SJCRH30 (cell line): Measurements from ENCODE around the gene ZBTB17. TPM values are rescaled to one million over a fixed set of nuclear protein-coding genes. Genes with fewer than 3 reads are reported as not detected.
"Not testable (repeated sequence)": the region's sequence is repeated elsewhere in the genome, so short reads cannot be mapped to it uniquely, and the experiment has no call there.

Experiments
- DNase-seq, 2 experiments: peaks; one replicate each; pipeline ENCODE4 v3.0.0-alpha.2; 2015 to 2020
- H3K27ac ChIP-seq: fragments of 250-450 bp; sonication (Bioruptor Pico); 2 replicates; pipeline ENCODE4 v1.5.1; 2020; ENCODE audit warnings: mild to moderate bottlenecking, moderate library complexity
- H3K27me3 ChIP-seq: fragments of 250-450 bp; sonication (Bioruptor Pico); 2 replicates; pipeline ENCODE4 v1.5.1; 2020; ENCODE audit warnings: mild to moderate bottlenecking, moderate library complexity
- H3K36me3 ChIP-seq: fragments of 250-450 bp; sonication (Bioruptor Pico); 2 replicates; pipeline ENCODE4 v1.5.1; 2020; ENCODE audit warnings: mild to moderate bottlenecking, moderate library complexity
- H3K4me1 ChIP-seq: fragments of 250-450 bp; sonication (Bioruptor Pico); 2 replicates; pipeline ENCODE4 v1.5.1; 2020; ENCODE audit warnings: mild to moderate bottlenecking, moderate library complexity
- H3K4me3 ChIP-seq: fragments of 250-450 bp; sonication (Bioruptor Pico); 2 replicates; pipeline ENCODE4 v1.5.1; 2020; ENCODE audit warnings: mild to moderate bottlenecking, moderate library complexity
- H3K9me3 ChIP-seq: fragments of 250-450 bp; sonication (Bioruptor Pico); replicated peaks from 2 replicates; pipeline ENCODE4 v1.5.1; 2020; ENCODE audit warnings: mild to moderate bottlenecking, moderate library complexity
- total RNA-seq: library from RNA; depleted of rRNA; stranded (reverse); fragments of >200 nt; shearing (Covaris generic); gene quantifications from 2 replicates; pipeline ENCODE4 v1.2.3, GENCODE V29; 2014

The ZBTB17 gene
- total RNA-seq, 1 experiment from 2014 or later, result 34.9 TPM

DNA sequence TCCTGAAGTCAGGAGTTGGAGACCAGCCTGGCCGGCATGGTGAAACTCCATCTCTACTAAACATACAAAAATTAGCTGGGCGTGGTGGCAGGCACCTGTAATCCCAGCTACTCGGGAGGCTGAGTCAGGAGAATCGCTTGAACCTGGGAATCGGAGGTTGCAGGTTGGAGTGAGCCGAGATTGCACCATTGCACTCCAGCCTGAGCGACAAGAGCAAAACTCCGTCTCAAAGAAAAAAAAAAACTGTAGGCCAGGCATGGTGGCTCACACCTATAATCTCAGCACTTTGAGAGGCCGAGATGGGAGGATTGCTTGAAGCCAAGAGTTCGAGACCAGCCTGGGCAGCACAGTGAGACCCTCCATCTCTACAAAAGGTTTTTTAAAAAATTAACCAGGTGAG, 25.4 kb upstream of the ZBTB17 start:
- not testable (repeated sequence) for H3K4me1 ChIP-seq, H3K4me3 ChIP-seq, DNase-seq, H3K36me3 ChIP-seq, H3K27me3 ChIP-seq, H3K27ac ChIP-seq, H3K9me3 ChIP-seq

DNA sequence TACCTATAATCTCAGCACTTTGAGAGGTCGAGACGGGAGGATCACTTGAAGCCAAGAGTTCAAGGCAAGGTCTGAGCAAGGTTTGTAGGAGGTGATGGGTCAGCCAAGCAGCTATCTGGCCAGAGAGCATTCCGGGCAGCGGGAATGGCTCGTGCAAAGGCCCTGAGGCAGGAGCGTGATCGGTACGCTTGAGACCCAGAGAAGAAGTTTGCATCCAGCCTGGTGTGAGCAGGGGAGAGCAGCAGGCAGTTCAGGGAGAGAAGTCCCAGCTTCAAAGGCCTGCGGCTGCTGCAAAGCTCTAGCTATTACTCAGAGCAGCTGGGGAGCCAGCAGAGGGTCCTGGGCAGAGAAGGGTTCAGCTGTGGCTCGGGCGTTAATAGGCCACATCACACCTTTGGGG, 23.0 kb upstream of the ZBTB17 start:
- no peaks in the 10 kb centered on the region for H3K9me3 ChIP-seq
- no peak overlapping the region for H3K4me3 ChIP-seq
- no peak overlapping the region for H3K27ac ChIP-seq
- H3K4me1 ChIP-seq, result no peaks in the 10 kb centered on the region
- peaks cover 3% of the 10 kb centered on the region; the same call in 1 of the 2 replicates for H3K27me3 ChIP-seq
- H3K36me3 ChIP-seq, result no peaks in the 10 kb centered on the region
- DNase-seq, result no peak

DNA sequence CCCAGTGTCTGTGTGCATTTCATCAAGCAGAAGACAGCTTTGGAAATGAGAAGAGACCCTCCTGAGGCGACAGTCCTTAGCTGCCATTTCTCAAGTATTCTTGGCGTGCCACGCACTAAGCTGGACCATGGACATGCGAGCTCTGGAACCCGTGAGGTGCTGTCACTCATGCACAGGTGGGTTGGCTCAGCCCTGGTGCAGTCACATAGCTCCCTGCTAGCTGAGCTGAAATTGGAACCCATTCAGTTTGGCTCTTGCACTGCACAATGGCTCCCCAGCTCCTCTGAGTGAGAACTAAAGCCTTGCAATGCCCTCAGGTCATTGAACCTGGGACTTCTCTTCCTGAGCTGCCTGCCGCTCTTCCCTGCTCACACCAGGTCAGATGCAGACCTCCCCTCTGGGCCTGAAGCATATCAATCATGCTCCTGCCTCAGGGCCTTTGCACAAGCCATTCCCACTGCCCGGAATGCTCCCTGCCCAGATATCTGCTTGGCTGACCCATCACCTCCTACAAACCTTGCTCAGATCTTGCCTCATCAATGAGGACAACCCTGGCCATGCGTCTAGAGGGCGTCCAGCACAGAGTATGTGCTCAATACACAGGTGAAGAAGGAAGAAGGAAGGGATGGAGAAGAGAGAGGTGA, 21.9 kb upstream of the ZBTB17 start:
- Histone ChIP-seq H3K36me3 (no peaks in the 10 kb centered on the region), H3K4me1 (no peaks in the 10 kb centered on the region), H3K27me3 (peaks cover 3% of the 10 kb centered on the region; the same call in 1 of the 2 replicates), H3K27ac (no peak overlapping the region), H3K4me3 (no peak overlapping the region), H3K9me3 (no peaks in the 10 kb centered on the region)
- DNase-seq, result peak in 1 of 2 experiments; percentile 25

DNA sequence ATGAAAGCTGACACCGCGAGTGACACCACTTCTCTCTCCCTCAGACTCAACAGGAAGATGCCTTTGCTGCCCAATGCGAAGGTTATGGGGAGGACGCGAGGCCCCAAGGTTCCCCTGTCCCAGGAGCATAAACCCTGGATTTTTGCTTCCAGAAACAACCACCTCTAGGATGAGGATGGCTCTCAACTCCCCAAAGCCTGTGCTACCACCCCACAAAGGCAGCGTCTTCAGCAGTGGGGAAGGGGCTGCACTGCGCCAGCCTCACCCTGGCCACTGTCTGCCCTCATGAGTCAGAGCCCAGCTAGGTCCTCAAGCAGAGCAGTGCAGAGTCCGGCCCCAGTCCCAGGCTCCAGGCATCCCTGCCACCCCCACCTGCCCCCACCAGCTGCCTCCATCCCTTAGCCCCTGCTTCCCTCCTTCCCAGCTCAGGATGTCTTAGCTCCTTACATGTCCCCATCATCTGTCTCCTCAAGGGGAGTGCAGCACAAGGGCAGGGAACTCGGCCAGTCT, 21.2 kb upstream of the ZBTB17 start:
- no peaks in the 10 kb centered on the region for H3K9me3 ChIP-seq

DNA sequence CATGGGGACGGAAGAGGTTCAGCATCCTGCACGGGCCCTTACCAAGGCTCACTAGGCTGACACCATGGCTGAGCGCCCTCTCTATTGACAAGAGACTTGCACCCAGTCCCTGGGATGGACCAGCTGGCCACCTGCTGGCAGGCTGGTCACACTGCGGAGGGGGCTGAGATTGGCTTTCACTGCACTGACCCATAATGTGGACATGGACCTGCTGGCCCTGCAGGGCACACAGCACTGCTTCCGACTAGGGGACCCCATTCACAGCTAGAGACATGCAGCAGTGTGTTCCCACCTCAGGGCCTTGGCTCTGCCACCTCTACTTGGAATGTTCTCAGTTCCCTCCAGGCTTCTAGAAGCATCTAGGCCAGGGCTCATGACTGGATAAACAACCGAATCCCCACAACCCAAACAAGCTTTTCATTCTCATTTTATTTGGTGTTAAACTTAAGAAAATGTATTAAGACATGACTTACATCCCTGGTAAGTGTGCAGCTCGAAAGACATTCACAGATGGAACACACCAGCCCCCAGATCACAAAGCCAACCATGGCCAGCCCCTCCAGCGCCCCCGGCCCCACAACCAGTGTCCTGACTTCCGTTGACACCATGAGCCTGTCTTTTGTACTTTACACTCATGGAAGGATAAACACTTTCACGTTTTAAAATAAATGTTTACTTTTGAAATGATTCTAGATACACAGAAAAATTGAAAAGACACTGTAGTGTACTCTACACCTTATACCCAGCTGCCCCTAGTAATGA, 18.9 kb upstream of the ZBTB17 start:
- peak; percentile 77 to 85 for DNase-seq
- Histone ChIP-seq H3K9me3 (no peaks in the 10 kb centered on the region), H3K27ac (no peak overlapping the region), H3K27me3 (peaks cover 3% of the 10 kb centered on the region), H3K36me3 (no peaks in the 10 kb centered on the region), H3K4me3 (no peak overlapping the region), H3K4me1 (no peaks in the 10 kb centered on the region)

More for the DNA sequence above, 21.2 kb upstream of the ZBTB17 start:
- Histone ChIP-seq H3K27me3 (peaks cover 6% of the 10 kb centered on the region; the same call in 1 of the 2 replicates), H3K4me1 (no peaks in the 10 kb centered on the region), H3K36me3 (no peaks in the 10 kb centered on the region), H3K4me3 (no peak overlapping the region), H3K27ac (no peak overlapping the region)
- DNase-seq, result no peak

DNA sequence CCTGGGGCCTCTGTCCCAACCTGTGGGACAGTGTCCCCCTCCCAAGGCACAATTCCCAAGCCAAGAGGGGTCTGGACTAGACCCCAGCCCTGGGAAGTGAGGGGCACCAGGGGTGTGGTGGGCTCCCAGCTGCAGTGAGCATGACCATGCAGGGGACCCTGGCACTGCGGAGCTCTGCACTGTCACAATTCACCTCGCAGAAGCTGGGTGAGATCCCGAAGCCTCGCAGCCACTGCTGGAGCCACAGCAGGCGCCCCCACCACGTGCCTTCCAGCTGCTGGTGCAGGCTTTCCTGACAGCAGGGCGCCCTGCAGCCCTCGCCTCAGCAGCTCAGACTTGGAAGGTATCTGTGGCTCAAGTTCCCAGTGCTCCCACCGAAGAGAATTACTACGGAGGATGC, 18.2 kb upstream of the ZBTB17 start:
- Histone ChIP-seq H3K9me3 (no peaks in the 10 kb centered on the region), H3K4me1 (no peaks in the 10 kb centered on the region)
- DNase-seq, result no peak

DNA sequence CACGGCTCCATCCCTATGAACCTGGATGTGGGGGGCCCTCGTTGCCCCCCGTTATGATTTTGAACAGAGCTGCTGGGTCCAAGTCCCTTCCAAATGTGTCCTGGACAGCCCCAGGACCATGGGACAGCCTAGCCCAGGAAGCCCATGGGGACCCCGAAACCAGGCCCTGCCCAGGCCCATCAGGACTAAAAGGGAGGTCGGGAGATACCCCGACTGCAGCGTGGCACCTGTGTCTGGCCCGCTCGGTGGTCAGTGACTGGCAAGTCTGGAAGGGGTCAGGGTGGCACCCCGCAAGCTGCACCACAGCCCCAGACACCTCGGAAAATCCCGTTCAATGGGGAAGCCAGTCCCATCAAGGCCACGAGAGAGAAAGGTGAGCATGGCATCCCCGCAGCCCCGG, 17.8 kb upstream of the ZBTB17 start:
- Histone ChIP-seq H3K4me3 (no peak overlapping the region), H3K27me3 (peaks cover 2% of the 10 kb centered on the region), H3K9me3 (no peaks in the 10 kb centered on the region), H3K27ac (no peak overlapping the region), H3K4me1 (no peaks in the 10 kb centered on the region), H3K36me3 (no peaks in the 10 kb centered on the region)
- no peak for DNase-seq

More for the DNA sequence above, 18.2 kb upstream of the ZBTB17 start:
- H3K4me3 ChIP-seq, result no peak overlapping the region
- peaks cover 2% of the 10 kb centered on the region for H3K27me3 ChIP-seq
- no peaks in the 10 kb centered on the region for H3K36me3 ChIP-seq
- no peak overlapping the region for H3K27ac ChIP-seq

DNA sequence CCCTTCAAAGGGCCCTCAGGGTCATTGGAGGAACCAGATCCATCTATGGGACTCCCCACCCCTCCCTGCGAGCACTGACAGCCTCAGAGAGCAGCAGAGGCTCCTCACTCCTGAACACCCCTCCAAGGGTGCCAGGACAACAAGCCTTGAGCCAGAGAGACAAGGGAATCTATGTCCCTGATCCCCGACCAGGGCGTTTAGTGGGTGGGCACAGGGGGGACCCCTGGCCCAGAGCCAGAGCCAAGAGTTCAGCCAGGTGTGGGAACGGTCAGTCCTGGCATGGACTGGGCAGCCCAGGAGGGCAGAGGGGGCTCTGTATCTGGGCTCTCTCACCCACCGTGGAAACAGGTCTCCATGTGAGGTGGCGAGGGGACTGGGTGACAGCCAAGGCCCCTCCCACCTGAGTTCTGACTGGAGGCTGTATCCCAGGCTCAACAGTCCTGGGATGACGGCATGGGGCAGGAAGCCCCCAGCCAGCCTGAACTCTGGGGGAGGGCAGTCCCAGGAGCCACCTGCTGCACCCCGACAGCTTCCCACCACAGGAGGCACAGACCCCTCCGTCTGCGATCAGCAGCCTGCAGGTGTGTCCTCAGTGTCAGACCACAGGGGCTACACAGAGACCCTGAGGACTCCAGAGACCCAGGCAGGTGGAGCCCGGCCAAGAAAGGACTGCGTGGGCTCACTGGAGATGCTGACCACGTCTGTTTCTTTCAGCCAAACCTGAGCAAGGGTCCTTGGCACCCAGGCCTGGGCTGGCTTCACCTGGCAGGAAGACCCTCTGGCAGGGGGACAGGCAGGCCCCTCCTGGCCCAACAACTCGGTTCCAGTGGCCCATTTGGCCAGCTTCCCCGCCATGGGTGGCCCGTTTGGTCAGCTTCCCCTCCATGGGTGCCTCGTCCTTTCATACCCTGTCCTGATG, 16.9 kb upstream of the ZBTB17 start:
- no peak for DNase-seq
- no peak overlapping the region for H3K4me3 ChIP-seq
- H3K27ac ChIP-seq, result no peak overlapping the region
- no peaks in the 10 kb centered on the region for H3K36me3 ChIP-seq
- no peaks in the 10 kb centered on the region for H3K4me1 ChIP-seq
- peaks cover 2% of the 10 kb centered on the region for H3K27me3 ChIP-seq
- no peaks in the 10 kb centered on the region for H3K9me3 ChIP-seq

DNA sequence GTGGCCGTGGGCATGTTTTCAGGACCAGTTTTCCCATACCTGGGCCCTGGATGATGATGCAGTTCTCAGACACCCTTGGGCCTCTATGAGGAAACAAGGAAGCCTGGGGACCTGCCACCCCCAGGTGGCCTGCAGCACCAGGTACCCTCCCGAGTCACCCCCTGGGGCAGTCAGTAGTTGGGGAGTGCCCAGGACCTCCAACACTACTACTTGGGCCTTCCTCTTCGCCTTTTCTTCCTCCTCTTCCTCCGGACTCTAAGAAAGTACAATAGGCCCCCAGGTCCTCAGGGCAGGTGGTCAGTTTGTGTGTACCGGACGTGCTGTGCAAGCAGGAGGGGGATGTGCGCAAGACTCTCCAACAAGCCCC, 16.3 kb upstream of the ZBTB17 start:
- Histone ChIP-seq H3K27ac (no peak overlapping the region), H3K36me3 (no peaks in the 10 kb centered on the region), H3K27me3 (peaks cover 2% of the 10 kb centered on the region), H3K4me1 (no peaks in the 10 kb centered on the region), H3K4me3 (no peak overlapping the region), H3K9me3 (no peaks in the 10 kb centered on the region)
- no peak for DNase-seq

DNA sequence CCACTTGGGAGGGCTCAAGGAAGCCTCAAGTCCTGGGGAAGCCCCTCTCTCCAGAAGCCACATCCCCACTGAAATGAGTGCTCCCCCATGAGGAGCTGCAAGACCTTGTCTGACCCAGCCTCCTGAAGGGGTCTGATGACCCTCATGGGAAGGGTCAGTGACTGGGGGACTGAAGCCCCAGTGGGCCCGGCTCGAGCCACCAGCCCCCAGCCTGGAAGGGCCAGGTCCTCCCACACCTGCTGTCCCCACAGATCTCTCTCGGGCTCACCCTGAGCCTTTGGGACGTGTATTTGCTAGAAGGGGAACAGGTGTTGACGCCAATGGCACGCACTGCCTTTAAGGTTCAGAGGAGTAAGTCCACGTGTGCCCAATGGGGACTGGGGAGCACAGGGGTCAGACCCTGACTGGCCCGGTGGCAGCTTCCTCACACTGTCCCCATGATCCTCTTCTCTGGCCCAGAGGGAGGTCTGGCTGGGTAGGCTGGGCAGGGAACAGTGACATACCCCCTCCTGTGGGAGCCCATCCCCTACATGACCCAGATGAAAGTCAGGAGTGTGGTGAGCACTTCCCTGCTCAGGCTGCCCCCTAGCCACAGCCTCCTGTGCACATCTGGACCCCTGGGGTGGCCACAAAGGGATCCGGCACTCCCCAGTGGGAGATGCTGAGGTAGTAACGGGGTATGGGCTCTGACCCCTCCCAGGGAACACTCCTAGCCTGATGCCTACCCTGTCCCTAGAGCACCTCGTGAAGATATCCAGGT, 15.7 kb upstream of the ZBTB17 start:
- H3K9me3 ChIP-seq, result no peaks in the 10 kb centered on the region
- H3K4me1 ChIP-seq, result no peaks in the 10 kb centered on the region
- H3K4me3 ChIP-seq, result no peak overlapping the region
- DNase-seq, result no peak
- H3K27ac ChIP-seq, result no peak overlapping the region
- H3K27me3 ChIP-seq, result peaks cover 2% of the 10 kb centered on the region
- no peaks in the 10 kb centered on the region for H3K36me3 ChIP-seq

DNA sequence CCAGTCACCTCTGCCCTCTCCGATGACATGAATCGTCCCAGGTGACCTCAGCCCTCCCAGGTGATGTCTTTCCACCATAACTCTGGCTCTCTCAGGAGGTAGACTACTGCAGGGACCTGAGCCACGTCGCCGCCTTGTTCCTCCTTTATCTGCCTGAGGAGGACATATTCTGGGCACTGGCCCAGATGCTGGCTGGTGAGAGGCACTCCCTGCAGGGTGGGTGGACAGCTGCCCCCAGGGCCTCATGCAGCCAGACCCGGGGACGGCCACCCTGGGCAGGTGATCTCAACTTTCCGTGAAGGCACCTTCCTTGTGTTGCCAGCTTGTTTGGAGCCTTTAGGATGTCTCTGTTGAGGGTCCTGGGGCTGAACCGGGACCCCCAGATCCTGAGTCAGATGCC, 13.9 kb upstream of the ZBTB17 start:
- no peak overlapping the region for H3K4me3 ChIP-seq

DNA sequence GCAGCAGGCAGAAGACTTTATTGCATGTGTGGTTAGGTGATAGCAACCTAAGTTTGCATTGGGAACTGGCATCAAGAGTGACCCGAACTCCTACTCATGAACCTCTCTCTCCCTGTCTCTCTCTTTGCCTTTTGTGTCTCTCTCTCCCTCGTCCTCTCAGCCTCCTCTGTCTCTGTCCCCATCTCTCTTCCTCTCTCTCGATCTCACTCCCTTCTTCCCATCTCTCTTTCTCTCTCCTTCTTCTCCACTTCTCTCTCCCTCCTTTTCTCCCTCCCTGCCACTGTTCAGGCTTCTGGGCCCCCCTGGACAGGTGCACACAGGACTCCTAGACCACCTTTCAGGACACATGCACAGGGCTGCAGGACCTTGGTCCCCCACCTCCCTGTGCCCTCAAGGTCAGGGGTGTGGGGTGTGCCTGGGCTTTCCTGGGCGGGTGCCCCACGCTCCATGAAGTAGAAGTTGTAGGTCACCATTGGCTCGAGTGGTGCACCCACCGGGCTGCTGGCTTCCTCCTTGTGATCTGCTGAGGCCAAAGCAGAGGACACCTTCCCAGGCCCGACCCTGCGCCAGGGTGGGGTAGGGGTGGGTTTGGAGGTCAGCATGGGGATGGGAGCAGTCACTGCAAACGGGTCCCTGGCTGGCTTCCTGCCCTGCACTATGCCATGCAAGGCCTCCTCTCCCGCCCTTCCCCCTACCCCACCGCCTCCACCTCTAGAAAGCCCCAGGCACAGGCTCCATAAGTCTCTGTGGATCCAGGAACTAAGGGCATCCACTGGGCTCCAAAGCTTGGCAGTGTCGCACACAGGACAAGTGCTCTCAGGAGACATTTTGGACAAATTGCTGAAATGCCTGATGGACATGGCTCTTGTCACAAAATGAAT, 13.2 kb upstream of the ZBTB17 start:
- H3K4me1 ChIP-seq, result no peaks in the 10 kb centered on the region
- peaks cover 2% of the 10 kb centered on the region for H3K27me3 ChIP-seq
- H3K36me3 ChIP-seq, result no peaks in the 10 kb centered on the region
- H3K9me3 ChIP-seq, result no peaks in the 10 kb centered on the region
- no peak overlapping the region for H3K4me3 ChIP-seq
- no peak for DNase-seq
- no peak overlapping the region for H3K27ac ChIP-seq

More for the DNA sequence above, 13.9 kb upstream of the ZBTB17 start:
- H3K4me1 ChIP-seq, result no peaks in the 10 kb centered on the region
- H3K36me3 ChIP-seq, result no peaks in the 10 kb centered on the region
- DNase-seq, result no peak
- no peaks in the 10 kb centered on the region for H3K9me3 ChIP-seq
- H3K27me3 ChIP-seq, result peaks cover 2% of the 10 kb centered on the region
- no peak overlapping the region for H3K27ac ChIP-seq

DNA sequence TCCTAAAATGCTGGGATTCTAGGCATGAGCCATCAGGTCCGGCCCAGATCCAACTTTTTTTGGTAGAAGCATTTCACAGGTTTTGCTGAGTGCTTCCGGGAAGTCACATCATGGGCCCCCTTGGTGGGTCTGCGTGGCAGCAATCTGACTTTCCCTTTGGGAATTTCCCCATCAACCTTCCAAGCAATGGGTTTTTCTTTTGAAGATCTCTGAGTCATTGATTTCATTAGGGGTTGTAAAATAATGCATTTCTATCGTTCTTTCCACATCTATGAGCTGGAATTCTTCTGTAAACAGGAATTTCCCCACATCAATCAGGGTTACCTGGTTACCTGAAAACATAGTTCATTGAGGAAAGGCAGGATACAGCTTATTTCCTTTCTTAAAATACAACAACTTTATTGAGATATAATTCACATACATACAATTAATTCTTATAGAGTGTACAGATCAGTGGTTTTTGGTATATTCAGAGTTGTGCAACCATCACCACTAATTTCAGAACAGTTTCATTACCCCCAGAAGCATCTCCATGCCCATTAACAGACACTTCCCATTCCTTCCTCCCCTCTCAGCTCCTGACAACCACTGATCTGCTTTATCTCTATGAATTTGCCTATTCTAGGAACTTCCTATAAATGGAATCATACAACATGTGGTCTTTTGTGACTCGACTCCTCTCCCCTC, 9.9 kb upstream of the ZBTB17 start:
- H3K27me3 ChIP-seq, result no peaks in the 10 kb centered on the region; the same call in 1 of the 2 replicates
- no peak overlapping the region for H3K4me3 ChIP-seq
- no peaks in the 10 kb centered on the region for H3K9me3 ChIP-seq
- H3K36me3 ChIP-seq, result no peaks in the 10 kb centered on the region
- H3K4me1 ChIP-seq, result no peaks in the 10 kb centered on the region
- DNase-seq, result no peak
- H3K27ac ChIP-seq, result no peak overlapping the region
